ENCODE data around the gene PI4KA.

PI4KA gene

GRCh38 chr22:20816559-20816958 is 42.1 kb downstream of the PI4KA start:
- DNase-seq (ENCODE audit: low read depth in 2 of 2): no peak

DNA sequence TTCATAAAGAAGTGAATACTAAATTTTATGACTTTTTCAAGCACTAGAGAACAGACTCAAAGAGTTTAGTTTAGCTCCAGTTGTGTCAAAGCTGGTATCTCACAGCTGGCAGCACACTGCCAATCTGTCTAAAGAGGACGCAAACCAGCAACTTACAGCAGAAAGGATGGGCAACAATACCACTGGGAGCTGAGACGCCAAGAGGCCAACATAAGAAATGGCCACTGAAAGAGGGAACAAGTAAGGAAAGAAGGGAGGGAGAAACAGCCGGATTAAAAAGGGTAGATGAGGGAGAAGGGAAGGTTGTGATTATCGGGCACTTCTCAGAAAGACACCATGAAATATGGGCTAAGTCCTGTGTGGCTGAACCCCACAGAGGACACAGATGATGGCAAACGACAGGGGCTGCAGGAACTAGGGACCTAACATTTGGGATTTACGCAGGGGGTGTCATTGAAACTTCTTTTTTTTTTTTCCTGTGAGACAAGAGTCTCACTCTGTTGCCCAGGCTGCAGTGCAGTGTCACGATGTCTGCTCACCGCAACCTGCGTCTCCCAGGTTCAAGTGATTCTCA is 43.0 kb downstream of the PI4KA start:
- no peak for DNase-seq (ENCODE audit: low read depth in 2 of 2)

DNA sequence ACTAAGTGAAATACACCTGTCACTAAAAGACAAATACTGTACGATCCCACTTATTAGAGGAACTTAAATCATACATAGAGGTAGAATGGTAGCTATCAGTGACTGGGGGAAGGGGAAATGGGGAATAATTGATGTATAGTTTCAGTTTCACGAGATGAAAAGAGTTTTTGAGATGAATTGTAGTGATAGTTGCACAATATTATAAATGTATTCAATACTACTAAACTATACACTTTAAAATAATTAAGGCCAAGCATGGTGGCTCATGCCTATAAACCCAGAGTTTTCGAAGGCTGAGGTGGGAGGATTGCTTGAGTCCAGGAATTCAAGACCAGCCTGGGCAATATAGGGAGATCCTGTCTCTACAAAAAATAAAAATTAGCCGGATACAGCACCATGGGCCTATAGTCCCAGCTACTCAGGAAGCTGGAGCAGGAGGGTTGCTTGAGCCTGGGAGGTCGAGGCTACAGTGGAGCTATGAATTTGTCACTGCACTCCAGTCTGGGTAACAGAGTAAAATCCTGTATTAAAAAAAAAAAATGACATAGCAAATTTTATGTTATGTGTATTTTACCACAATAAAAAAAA is 44.3 kb downstream of the PI4KA start:
- no peak for DNase-seq (ENCODE audit: low read depth in 2 of 2)

DNA sequence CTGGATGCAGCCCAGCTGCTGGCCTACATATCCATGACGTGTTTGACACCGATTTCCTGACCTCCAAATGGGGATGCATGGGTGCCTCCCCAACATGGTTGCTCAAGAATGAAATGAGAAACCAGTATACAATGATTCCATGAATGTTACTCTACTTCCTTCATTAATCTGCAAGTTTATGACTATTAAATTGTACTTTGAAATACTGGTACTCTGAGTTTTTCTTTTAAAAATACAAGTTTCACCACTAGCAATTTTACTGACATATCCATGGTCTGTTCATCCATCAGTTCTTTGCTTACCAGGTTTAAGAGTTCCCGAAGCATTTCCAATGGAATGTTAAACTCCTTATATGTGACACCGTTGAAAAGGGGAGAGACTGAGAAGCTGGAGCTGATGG is 45.6 kb downstream of the PI4KA start:
- no peak for DNase-seq (ENCODE audit: low read depth in 2 of 2)

GRCh38 chr22:20811971-20812660 is 46.5 kb downstream of the PI4KA start:
- no peak for DNase-seq (ENCODE audit: low read depth in 2 of 2)

DNA sequence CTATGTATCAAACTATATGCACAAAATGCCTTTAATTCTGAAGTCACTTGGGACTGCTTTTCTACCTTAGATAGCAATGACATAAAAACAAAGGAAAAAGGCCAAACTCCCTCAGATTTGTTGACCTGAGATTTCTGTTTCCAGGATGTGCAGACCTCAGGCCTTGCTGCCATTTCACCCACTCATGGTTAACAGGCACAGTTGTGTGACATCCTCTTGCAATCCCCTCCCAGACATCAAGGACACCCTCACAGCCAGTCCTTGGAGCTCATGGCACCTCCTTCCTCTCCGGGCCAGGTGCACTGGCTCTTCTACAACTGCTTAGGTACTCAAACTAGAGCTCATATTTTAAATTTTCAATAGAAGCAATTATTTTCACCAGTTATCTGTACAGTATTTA is 47.4 kb downstream of the PI4KA start:
- no peak for DNase-seq (ENCODE audit: low read depth in 2 of 2)

DNA sequence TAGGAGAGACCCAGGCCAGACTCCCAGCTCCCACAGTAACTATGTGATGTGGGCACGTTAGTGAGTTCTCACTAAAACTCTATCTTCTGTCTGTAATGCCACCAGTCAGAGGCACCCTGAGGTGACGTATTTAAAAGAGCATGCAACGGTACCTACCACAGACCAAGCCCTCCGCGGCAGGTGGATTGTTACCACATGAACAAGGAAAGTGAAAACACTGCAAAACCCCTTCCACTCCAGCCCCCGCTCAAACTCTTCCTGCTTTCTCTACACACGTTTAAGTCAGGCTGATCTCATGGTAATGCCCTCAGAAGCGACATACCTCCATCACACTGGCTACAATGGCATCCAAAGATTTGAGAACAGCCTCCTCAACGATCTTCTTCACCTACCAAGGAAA is 48.0 kb downstream of the PI4KA start:
- DNase-seq (ENCODE audit: low read depth in 2 of 2): no peak

DNA sequence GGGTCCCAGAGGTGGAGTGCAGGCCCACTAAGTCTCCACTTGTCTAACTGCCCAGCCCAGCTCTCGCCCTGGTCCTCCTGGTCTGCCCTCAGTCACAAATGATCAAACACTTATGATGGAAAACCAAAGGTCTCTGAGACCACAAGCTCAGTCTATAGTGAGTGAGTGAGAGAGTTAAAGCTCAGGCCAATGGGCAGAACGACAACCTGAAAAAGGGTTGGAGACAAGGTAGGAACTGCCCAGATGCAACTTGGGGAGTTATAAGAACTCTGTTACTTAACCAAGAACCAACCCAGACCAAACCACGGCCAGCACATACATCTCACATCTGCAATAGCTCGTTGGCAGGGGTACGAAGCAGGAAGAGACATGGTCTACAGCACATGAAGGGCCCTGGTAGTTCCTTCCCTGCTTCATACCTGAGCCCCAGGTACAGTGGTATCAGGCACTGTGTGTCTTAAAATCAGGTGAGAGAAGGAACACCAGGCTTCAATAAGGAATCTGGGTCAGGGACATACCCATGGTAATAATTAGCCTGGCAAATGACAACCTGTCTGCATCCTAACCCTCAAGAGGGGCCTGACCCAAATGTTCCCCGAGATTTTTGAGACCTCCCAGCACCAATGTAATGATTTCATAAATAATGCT is 48.9 kb downstream of the PI4KA start:
- DNase-seq (ENCODE audit: low read depth in 2 of 2): no peak

DNA sequence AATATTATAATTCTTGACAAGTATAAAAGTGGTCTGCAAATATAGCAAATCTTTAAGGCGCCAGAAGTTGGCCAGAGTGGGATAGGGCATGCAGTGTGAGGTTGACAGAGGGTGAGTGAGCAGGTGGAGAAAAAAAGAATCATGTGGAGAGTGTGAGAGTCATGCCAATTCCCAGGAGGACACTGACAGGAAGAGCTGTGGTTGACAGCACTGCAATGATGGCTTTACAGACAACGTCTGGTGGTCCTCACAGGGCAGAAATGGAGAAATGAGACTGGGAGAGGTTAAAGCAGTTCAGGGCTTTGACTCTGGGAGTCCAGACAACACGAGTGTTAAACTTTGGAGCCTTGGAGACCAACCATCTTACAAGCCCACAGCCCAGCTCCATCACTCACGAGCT is 49.8 kb downstream of the PI4KA start:
- DNase-seq (ENCODE audit: low read depth in 2 of 2): no peak

- DNase-seq (ENCODE audit: low read depth in 2 of 2): peak; percentile 78 to 80
These were observed 51.3 kb downstream of the PI4KA start for GRCh38 chr22:20807315-20807752.

DNA sequence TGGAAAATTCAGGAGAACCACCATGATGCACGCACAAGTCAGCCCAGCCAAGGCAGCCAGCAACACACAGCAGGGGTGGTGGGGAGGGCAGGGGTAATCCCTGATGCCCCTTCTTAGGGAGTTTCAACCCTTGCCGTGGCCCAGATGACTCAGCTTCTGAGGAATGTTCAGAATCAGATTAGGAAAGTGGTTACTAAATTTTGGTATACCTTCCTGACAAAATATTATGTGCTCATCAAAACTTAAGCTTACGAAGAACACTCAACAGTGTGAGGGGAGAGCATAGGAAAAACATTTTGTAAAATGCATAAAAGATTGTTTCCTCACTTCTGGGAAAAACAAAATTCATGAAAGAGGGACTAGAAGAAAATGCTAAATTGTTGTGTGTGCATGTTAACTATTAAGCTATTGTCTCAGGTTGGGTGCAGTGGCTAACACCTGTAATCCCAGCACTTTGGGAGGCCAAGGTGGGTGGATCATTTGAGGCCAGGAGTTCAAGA is 52.6 kb downstream of the PI4KA start:
- no peak for DNase-seq (ENCODE audit: low read depth in 2 of 2)

GRCh38 chr22:20804650-20805049 is 54.0 kb downstream of the PI4KA start:
- no peak for DNase-seq (ENCODE audit: low read depth in 2 of 2)

GRCh38 chr22:20803696-20804324 is 54.8 kb downstream of the PI4KA start:
- no peak for DNase-seq (ENCODE audit: low read depth in 2 of 2)

DNA sequence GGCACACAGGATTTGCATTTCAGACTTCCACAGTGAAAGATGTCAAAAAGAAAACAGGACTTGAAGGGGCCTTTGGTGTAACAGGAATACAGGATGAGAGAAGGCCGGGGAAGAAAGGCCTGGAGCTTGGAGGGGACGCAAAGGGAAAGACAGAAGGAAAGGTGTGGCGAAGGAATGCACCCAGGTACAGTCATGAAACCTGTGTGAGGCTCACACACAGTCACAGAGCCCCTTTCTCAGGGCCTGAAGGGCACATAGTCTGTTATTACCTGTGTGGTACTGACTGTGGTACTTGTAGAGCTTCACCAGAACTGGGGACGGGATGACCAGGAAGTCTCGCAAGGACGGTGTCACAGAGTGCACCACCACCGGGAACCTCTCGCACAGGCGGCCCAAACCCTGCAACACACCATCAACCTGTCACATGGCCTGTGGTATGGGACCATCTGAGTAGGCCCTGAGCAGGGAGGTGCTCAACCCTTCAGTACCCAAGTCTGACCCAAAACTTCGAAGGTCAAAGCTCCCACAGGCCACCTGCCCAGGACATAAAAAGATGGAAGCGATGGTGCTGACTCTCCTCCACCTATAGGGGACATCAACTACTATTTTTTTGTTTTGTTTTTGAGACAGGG is 55.6 kb downstream of the PI4KA start:
- DNase-seq (ENCODE audit: low read depth in 2 of 2): no peak

DNA sequence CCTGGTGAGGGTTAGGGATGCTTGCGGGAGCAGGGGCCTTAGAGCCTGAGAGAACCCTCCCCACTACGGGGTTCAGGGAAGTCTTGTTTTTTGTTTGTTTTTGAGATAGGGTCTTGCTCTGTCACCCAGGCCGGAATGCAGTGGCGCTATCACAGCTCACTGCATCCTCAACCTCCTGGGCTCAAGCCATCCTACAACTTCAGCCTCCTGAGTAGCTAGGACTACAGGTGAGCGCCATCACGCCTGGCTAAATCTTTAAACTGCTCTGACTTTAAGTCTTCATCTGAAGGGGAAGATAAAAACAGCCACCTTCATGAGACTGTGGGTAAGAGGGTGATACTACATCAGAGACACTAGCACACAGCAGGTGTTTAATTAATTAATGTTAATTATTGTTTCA is 56.2 kb downstream of the PI4KA start:
- DNase-seq (ENCODE audit: low read depth in 2 of 2): no peak

- no peak for DNase-seq (ENCODE audit: low read depth in 2 of 2)
These were observed 59.2 kb downstream of the PI4KA start for GRCh38 chr22:20799449-20799848.

DNA sequence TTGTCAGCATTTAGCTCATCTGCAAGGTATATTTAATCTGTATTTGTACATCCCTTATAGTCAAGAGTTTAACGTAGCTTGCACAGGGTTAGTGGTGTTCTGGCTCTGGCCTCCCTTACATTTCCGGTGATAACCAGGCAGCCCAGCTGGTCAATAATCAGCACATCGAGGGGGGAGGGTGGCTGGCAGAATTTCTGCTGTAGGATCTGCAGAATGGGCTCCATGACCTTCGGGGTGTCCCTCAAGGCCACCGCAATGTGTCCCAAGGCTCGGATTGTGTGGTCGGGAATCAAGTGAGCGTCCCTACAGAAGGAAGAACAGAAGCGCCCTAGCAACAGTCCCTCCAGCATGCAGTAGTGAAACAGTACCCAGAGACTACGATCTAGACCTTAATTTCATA is 59.6 kb downstream of the PI4KA start:
- DNase-seq (ENCODE audit: low read depth in 2 of 2): no peak

DNA sequence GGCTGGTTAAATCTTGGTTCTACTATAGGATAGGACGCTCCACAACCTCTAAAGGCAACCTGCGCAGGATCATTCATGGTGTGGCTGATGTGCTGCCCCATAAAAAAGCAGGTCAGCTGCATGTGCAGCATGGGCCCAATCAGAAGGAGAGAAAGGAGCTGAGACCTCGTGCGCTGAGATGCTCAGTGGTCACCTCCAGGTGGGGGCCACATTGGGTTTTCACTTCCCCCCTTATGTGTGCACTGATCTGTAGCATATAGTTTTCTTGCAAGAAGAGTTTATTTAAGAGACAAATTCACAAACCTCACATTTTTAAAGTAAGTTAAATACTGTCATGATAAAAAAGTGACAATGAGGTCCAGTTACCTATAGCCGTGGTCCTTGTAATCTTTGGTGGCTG is 60.4 kb downstream of the PI4KA start:
- DNase-seq (ENCODE audit: low read depth in 2 of 2): no peak

DNA sequence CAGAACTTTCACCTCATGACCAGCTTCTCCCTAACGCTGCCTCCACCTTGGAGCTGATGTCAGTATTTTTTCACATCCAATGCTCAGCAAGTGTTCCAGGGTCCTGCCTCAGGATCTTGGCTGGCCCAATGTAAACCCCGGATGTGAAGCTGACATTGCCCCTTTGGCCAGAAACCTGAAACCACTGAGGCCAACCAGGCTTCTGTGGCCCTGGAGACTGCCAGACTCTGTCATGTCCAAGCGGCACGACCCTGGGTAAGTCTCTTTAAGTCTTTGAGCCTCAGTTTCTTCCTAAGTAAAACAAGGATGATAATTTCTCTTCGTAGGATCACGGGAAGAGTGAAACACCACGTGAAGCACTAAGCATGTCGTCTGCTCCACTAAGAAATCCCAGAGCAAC is 61.9 kb downstream of the PI4KA start:
- no peak for DNase-seq (ENCODE audit: low read depth in 2 of 2)

DNA sequence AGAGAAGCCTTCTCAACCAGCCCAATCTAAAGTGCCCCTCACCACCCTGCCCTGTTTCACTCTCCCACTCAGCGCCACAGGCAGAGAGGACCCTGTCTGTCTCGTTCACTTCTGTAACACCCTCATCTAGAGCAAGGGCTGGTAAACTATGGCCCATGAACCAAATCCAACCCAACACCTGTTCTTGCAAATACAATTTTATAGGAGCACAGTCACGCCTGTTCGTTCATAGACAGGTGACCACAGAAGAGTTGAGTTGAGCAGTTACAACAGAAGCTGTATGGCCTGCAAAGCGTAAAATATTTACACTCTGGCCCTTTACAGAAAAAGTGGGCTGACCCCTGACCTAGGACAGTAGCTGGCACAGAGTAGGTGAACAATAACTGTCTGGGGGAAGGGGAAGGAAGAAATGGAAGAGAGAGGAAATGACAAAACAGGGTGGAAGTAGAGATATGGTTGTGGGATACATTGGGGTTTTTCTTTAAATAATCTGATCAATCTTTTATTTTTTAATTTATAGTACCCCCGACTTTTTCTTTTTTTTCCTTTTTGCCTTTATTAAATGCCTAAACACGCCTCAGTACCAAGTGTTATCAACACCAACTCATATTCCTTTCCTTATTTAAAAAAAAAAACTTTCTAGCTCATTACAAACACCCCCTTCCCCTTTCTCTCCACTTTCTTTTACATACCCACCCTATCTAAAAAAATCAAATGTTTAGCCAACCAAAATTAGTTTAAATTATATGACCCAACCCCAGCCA is 63.8 kb downstream of the PI4KA start:
- DNase-seq (ENCODE audit: low read depth in 2 of 2): no peak

All from fibroblast of skin of left biceps (primary cell).